B cell (primary cell): ENCODE measurements around the gene PARP8.

Experiments used
- EZH2 ChIP-seq: IDR thresholded peaks from 2 replicates; pipeline ENCODE4 v1.6.1; 2012; ENCODE audit warnings: borderline replicate concordance, low read depth, mild to moderate bottlenecking, moderate library complexity, low read length; ENCODE audit not compliant: insufficient read depth, poor library complexity, severe bottlenecking
- TF ChIP-seq, protein P1 (sequence below): fragments of 200-600 bp; IDR thresholded peaks from one replicate; pipeline ENCODE4 v1.8.0; 2022; ENCODE audit warnings: antibody characterized with exemption, mild to moderate bottlenecking

DNA sequence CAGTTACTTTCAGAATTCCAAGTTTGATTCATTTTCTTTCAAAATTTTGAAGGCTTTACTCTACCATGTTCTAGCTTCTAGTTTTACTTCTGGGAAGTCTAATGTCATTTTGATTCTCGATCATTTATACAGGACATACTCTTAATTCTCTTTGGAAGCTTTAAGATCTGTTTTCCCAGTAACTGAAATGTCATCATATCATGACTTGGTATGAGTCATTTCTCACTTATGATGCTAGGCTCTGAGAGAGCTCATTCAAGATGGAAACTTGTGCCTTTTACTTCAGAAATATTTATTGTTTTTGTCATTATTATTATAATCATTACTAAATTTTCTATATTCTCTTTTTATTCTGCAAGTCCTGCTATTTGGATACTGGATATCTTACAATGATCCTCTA is 222.3 kb downstream of the PARP8 start:
- TF ChIP-seq EZH2 = no peak
- TF ChIP-seq, protein P1, sequence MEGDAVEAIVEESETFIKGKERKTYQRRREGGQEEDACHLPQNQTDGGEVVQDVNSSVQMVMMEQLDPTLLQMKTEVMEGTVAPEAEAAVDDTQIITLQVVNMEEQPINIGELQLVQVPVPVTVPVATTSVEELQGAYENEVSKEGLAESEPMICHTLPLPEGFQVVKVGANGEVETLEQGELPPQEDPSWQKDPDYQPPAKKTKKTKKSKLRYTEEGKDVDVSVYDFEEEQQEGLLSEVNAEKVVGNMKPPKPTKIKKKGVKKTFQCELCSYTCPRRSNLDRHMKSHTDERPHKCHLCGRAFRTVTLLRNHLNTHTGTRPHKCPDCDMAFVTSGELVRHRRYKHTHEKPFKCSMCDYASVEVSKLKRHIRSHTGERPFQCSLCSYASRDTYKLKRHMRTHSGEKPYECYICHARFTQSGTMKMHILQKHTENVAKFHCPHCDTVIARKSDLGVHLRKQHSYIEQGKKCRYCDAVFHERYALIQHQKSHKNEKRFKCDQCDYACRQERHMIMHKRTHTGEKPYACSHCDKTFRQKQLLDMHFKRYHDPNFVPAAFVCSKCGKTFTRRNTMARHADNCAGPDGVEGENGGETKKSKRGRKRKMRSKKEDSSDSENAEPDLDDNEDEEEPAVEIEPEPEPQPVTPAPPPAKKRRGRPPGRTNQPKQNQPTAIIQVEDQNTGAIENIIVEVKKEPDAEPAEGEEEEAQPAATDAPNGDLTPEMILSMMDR = no peak
